CD4-positive, alpha-beta T cell treated with Interleukin-17A for 4 hours (primary cell): ENCODE data around the gene TTC1.

Experiments used
- DNase-seq: peaks from one replicate; pipeline ENCODE4 v3.0.0-alpha.2; 2020; ENCODE audit warnings: mixed read lengths

The TTC1 gene

DNA sequence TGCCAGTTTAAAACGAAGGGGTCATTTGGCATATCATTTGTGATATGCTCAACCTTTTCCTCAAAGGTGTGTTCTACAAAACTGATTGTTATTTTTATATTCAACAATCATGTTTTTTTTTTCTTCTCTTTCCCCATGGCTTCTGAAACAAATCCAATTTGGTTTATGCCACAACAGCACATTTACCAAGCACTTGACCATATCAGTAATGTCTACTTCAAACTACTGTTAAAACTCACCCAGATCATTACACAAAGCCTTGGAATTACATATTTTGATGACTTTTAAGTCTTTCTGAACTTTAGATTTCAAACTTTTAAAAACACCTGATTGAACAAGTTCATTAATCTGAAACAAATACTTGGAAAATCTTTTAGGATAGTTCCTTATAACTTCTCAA is 81.1 kb downstream of the TTC1 start:
- no peak for DNase-seq

DNA sequence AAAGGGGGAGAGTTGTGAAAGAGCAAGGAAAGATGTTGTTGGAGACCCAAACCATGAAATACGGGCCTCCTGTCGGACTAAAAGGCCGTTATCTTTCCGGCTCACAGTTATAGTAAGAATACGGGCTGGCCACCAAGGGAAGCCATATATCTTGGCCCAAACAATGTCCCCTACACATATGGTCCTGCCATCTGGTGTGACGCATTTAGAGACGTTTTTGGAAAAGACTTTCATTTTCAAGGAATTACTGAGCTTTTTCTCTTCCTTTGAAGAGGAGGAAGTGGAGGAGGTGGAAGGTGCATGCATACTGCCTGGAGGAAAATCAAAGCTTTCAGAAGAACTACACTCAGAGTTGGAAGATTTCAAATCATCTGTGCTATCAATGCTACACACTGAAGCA is 83.6 kb downstream of the TTC1 start:
- DNase-seq, result no peak

- DNase-seq, result no peak
These were observed 84.2 kb downstream of the TTC1 start for GRCh38 chr5:160092960-160093707.

DNA sequence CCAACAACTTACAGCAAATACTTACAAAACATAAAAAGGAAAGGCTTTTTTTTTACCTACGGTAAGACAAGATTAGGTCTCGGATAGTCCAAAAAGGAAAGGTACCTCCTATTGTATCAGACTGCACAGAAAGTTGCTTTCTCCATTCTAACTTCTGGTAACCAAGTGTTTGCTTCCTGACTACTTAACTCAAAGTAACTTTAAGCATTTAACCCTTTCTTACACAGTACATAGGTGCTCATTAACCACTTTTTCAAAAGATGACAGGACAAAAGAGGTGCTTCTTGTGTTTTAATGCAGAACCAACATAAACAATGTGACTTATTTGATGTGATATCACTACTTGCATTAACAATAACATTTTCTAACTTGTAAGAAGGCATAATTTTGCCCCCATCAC is 87.2 kb downstream of the TTC1 start:
- DNase-seq, result no peak

DNA sequence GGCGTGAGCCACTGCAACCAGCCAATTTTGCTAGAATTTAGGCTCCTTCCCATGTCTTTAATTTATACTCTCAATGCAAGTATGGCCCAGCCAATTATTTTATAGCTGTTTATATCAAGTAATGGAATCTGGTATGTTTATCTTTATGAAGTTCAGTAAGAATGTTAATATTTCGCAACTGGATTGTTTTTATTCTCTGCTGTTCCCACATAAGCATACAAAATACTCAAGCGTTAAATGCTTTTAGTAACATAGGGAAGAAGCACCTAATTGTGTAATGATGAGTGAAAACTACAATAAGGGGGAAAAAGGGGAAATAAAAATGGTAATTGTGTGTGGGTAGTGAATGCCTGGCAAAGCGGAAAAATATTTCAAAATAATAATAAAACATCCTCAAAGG is 89.1 kb downstream of the TTC1 start:
- DNase-seq, result no peak

GRCh38 chr5:160105686-160106360 is 96.9 kb downstream of the TTC1 start:
- DNase-seq, result no peak

- no peak for DNase-seq
These were observed 99.2 kb downstream of the TTC1 start for GRCh38 chr5:160108124-160108523.
